Mucosa of descending colon (tissue), 3 donors: Measurements from ENCODE around the gene GAS7. TPM values are rescaled to one million over a fixed set of nuclear protein-coding genes. Genes with fewer than 3 reads are reported as not detected.

Experiments used
- ATAC-seq: fragments of 200-7000 bp; cut with Tn5 transposase; one replicate; pipeline ENCODE4 v1.9.1; 2020; ENCODE audit warnings: mild to moderate bottlenecking, moderate library complexity
- DNase-seq, 3 donors: peaks; one replicate each; pipeline ENCODE4 v3.0.0-alpha.2; 2020
- H3K36me3 ChIP-seq: fragments of 200-600 bp; one replicate; pipeline ENCODE4 v1.8.0; 2021; ENCODE audit warnings: low read depth, mild to moderate bottlenecking
- H3K4me1 ChIP-seq: fragments of 200-600 bp; one replicate; pipeline ENCODE4 v1.8.0; 2021; ENCODE audit warnings: low read depth, mild to moderate bottlenecking
- H3K4me3 ChIP-seq: fragments of 200-600 bp; one replicate; pipeline ENCODE4 v1.8.0; 2021; ENCODE audit warnings: mild to moderate bottlenecking
- H3K9me3 ChIP-seq: fragments of 200-600 bp; one replicate; pipeline ENCODE4 v1.8.0; 2021; ENCODE audit warnings: mild to moderate bottlenecking
- CTCF ChIP-seq: fragments of 200-600 bp; IDR thresholded peaks from one replicate; pipeline ENCODE4 v1.8.0; 2022; ENCODE audit warnings: antibody characterized with exemption, mild to moderate bottlenecking
- intact Hi-C, 2 donors: fragments of 100-400 bp; cut with DNase I in 1 of 2; cut with micrococcal nuclease in 1 of 2; formaldehyde crosslinking; loops; one replicate each; pipeline versions ENCODE4 v1.11.0 to v1.11.1; 2022; cut with DNase I, micrococcal nuclease
- total RNA-seq, 3 donors: library from RNA; stranded (reverse); fragmentation: NEBNext Ultra II Directional in 2 of 3; extraction: Animal tissue kit (Norgen Biotek cat#: 25700) in 2 of 3; gene quantifications; one replicate each; pipeline versions ENCODE4 v1.2.1 to v1.2.4, GENCODE V29; 2021 to 2023
- donor health status: DM: no; HTN: no; CAD: no; lungs with moderate emphysema.
- donor health status: DM: no; HTN: no; CAD: no.
- donor health status: DM: no; HTN: yes; CAD: no.

Gene GAS7
- total RNA-seq, 3 donors from 2014 or later: 6.4 to 54.4 (median 21.6) TPM

- ATAC-seq (no peak), DNase-seq (no peak)
- H3K36me3 ChIP-seq: no peaks in the 10 kb centered on the region
- TF ChIP-seq CTCF: no peak
- H3K4me1 ChIP-seq: no peaks in the 10 kb centered on the region
- H3K9me3 ChIP-seq: no peaks in the 10 kb centered on the region
- intact Hi-C loops: no loop called here
- H3K4me3 ChIP-seq: no peak overlapping the region
These were observed 302.5 kb downstream of the GAS7 start for GRCh38 chr17:9895923-9896322.

GRCh38 chr17:9894231-9894630 is 304.2 kb downstream of the GAS7 start:
- ATAC-seq: no peak
- intact Hi-C loops: no loop called here
- H3K36me3 ChIP-seq: no peaks in the 10 kb centered on the region
- no peaks in the 10 kb centered on the region for H3K4me1 ChIP-seq
- no peak for TF ChIP-seq CTCF
- no peak overlapping the region for H3K4me3 ChIP-seq
- DNase-seq: no peak
- H3K9me3 ChIP-seq: no peaks in the 10 kb centered on the region

GRCh38 chr17:9893411-9894012 is 304.9 kb downstream of the GAS7 start:
- Histone ChIP-seq H3K4me3 (no peak overlapping the region), H3K4me1 (no peaks in the 10 kb centered on the region), H3K36me3 (no peaks in the 10 kb centered on the region), H3K9me3 (no peaks in the 10 kb centered on the region)
- intact Hi-C loops: no loop called here
- ATAC-seq (no peak), DNase-seq (no peak)
- no peak for TF ChIP-seq CTCF

GRCh38 chr17:9890124-9890523 is 308.3 kb downstream of the GAS7 start:
- Histone ChIP-seq H3K4me1 (no peaks in the 10 kb centered on the region), H3K4me3 (no peak overlapping the region), H3K9me3 (no peaks in the 10 kb centered on the region), H3K36me3 (no peaks in the 10 kb centered on the region)
- intact Hi-C loops: no loop called here
- ATAC-seq: peak; percentile 72
- DNase-seq: no peak
- TF ChIP-seq CTCF: no peak

GRCh38 chr17:9887508-9887907 is 310.9 kb downstream of the GAS7 start:
- TF ChIP-seq CTCF: no peak
- Histone ChIP-seq H3K9me3 (peaks cover 16% of the 10 kb centered on the region), H3K36me3 (no peaks in the 10 kb centered on the region), H3K4me3 (no peak overlapping the region), H3K4me1 (no peaks in the 10 kb centered on the region)
- intact Hi-C loops: no loop called here
- ATAC-seq (no peak), DNase-seq (no peak)
